ENCODE measurements around the gene MXI1.

DNA sequence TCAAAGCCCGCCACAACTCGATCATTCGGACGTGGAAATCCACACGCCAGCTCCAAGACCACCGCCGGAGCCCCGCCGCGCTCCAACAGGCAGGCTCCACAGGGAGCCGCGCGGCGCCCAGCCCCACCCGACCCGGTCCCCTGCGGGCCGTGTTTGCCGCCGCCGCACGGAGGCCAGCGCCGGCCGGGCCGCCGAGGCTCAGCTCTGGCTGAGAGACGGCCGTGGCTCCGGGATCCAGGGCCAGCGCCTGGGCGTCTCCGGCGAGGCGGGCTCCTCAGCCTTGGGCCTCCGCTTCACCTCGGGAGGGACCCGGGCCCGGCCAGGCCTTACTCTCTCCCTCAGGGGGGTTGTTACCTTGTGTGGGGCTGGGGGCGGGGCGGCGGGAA, 97.0 kb downstream of the MXI1 start:
- TF ChIP-seq, protein P1, sequence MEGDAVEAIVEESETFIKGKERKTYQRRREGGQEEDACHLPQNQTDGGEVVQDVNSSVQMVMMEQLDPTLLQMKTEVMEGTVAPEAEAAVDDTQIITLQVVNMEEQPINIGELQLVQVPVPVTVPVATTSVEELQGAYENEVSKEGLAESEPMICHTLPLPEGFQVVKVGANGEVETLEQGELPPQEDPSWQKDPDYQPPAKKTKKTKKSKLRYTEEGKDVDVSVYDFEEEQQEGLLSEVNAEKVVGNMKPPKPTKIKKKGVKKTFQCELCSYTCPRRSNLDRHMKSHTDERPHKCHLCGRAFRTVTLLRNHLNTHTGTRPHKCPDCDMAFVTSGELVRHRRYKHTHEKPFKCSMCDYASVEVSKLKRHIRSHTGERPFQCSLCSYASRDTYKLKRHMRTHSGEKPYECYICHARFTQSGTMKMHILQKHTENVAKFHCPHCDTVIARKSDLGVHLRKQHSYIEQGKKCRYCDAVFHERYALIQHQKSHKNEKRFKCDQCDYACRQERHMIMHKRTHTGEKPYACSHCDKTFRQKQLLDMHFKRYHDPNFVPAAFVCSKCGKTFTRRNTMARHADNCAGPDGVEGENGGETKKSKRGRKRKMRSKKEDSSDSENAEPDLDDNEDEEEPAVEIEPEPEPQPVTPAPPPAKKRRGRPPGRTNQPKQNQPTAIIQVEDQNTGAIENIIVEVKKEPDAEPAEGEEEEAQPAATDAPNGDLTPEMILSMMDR (IDR thresholded peaks at IDR 0.05) = no peak
- TF ChIP-seq POLR2A (IDR thresholded peaks at IDR 0.05) = no peak
